ENCODE data around the gene SLC35F6. TPM values are rescaled to one million over a fixed set of nuclear protein-coding genes. Genes with fewer than 3 reads are reported as not detected.

The SLC35F6 gene
- total RNA-seq, 1 experiment from 2014 or later, result 76.9 TPM

DNA sequence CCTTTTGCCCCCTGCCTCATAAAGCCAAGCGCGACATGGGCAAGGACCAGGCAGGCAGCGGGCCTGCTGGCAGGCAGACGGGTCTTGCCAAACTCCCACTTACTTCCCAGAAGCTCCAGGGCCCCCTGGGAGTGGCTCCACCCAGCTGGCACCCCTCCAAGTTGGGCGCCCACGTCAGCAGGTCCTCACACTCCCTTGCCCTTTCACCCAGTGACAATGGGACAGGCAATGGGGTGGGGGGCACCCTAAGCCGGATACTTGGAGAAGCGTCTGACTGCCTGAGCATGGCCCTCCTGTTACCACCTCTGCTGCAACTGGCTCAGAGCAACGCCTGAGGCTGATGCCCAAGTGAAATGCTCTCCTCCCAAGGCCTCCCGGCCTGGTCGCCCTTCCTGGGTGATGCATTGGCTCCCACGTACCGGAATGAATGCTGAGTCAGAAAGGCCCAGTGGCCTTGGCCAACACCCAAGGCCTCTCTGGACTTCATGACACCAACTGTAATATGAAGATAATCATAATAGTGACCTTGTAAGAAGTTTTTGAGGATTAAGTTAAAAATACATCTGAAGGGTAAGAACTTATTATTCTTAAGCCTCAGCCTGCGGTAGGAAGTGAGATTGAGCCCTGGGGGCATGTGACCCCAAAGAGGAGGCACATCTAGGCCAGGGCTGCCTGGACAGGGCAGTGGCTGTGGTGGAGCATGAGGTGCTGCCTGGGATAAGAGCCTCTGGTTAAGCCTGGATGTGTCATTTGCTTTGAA lies 39.9 kb upstream of the SLC35F6 start:
- peak; percentile 95 for DNase-seq (ENCODE audit: unreplicated experiment)
- TF ChIP-seq, protein P1, sequence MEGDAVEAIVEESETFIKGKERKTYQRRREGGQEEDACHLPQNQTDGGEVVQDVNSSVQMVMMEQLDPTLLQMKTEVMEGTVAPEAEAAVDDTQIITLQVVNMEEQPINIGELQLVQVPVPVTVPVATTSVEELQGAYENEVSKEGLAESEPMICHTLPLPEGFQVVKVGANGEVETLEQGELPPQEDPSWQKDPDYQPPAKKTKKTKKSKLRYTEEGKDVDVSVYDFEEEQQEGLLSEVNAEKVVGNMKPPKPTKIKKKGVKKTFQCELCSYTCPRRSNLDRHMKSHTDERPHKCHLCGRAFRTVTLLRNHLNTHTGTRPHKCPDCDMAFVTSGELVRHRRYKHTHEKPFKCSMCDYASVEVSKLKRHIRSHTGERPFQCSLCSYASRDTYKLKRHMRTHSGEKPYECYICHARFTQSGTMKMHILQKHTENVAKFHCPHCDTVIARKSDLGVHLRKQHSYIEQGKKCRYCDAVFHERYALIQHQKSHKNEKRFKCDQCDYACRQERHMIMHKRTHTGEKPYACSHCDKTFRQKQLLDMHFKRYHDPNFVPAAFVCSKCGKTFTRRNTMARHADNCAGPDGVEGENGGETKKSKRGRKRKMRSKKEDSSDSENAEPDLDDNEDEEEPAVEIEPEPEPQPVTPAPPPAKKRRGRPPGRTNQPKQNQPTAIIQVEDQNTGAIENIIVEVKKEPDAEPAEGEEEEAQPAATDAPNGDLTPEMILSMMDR (IDR thresholded peaks at IDR 0.05; ENCODE audit: unreplicated experiment), result no peak
- Mint-ChIP-seq H3K4me1 (ENCODE audit: insufficient read depth, unreplicated experiment) (peaks cover 14% of the 10 kb centered on the region), H3K27me3 (ENCODE audit: insufficient read depth, unreplicated experiment) (no peaks in the 10 kb centered on the region), H3K9me3 (ENCODE audit: unreplicated experiment) (no peaks in the 10 kb centered on the region), H3K36me3 (ENCODE audit: insufficient read depth, unreplicated experiment) (no peaks in the 10 kb centered on the region), H3K27ac (ENCODE audit: low read depth, unreplicated experiment) (peak overlapping the region; percentile 77), H3K4me3 (ENCODE audit: unreplicated experiment) (no peak overlapping the region)
- intact Hi-C loops (cut with micrococcal nuclease), result no loop called here
- ChIA-PET POLR2A (interaction anchor here (0.8 kb wide), 1 partner anchor 46 kb away, joined by 3 read pairs; no protein-coding TSS in a partner anchor), CTCF (no interaction called here)
- BruUV-seq (replicated peaks), result no TSS peak

DNA sequence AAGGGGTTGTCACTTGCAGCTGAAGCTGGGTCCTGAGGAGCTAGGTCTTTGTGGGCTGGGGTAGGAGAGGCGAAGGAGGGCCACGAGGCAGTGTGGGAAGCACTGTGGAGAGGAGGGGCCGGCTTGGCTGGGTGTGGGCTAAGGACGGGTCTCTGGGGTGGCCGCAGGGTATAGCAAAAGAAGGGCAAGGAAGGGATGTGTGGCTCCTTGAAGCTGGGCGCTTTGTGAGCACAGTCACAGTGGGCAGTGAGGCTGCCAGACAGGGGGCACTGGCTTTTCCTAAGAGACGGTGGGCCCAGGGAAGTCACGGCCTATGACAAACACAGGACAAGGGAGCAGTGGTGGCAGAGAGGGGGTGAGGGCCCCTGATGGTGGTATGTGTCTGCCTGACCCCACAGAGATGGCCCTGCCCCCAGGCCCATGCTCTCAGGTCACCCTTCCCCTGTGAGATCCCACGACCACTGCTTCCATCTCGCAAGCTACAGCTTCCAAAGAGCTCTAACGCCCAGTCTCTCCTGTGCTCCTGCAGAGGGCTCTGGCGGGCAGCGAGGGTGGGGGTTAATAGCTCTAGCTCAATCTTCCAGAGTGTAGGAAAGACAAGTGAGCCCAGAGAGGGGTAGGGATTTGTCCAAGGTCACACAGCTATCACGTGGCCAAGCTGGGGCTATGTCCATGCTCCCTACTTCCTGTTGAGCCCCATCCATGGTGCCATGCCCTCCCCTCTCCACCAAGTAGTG lies 39.1 kb upstream of the SLC35F6 start:
- intact Hi-C loops (cut with micrococcal nuclease), result no loop called here
- Mint-ChIP-seq H3K4me3 (ENCODE audit: unreplicated experiment) (no peak overlapping the region), H3K36me3 (ENCODE audit: insufficient read depth, unreplicated experiment) (no peaks in the 10 kb centered on the region), H3K27ac (ENCODE audit: low read depth, unreplicated experiment) (peak overlapping the region; percentile 77), H3K4me1 (ENCODE audit: insufficient read depth, unreplicated experiment) (peaks cover 14% of the 10 kb centered on the region), H3K9me3 (ENCODE audit: unreplicated experiment) (no peaks in the 10 kb centered on the region), H3K27me3 (ENCODE audit: insufficient read depth, unreplicated experiment) (no peaks in the 10 kb centered on the region)
- POLR2A ChIA-PET, result no interaction called here
- no TSS peak for BruUV-seq (replicated peaks)
- TF ChIP-seq, protein P1 (IDR thresholded peaks at IDR 0.05; ENCODE audit: unreplicated experiment), result no peak
- DNase-seq (ENCODE audit: unreplicated experiment), result no peak
- CTCF ChIA-PET, result interaction anchor here (0.7 to 1.9 kb wide), 4 partner anchors 20 to 121 kb away, joined by 3 to 4 read pairs (median 3); no protein-coding TSS in a partner anchor

DNA sequence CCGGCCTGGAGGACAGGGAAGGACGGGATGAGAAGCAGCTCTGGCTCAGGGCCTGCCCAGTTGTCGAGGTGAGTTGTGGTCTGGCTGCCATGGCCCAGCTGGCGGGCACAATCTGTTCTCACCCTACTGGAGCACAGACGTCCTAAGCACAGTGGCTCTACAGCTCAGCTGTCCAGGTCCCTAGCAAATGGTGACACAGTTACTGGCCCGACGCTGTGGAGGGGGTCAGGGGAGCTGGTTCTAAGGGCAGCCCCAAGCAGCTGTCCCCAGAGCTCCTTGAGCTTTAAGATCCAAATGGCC lies 38.6 kb upstream of the SLC35F6 start:
- Mint-ChIP-seq H3K27ac (ENCODE audit: low read depth, unreplicated experiment) (no peak overlapping the region), H3K4me1 (ENCODE audit: insufficient read depth, unreplicated experiment) (peaks cover 11% of the 10 kb centered on the region), H3K4me3 (ENCODE audit: unreplicated experiment) (no peak overlapping the region), H3K36me3 (ENCODE audit: insufficient read depth, unreplicated experiment) (no peaks in the 10 kb centered on the region), H3K27me3 (ENCODE audit: insufficient read depth, unreplicated experiment) (no peaks in the 10 kb centered on the region), H3K9me3 (ENCODE audit: unreplicated experiment) (no peaks in the 10 kb centered on the region)
- ChIA-PET POLR2A (no interaction called here), CTCF (interaction anchor here (0.7 to 1.9 kb wide), 5 partner anchors 19 to 147 kb away, joined by 3 to 4 read pairs (median 3); no protein-coding TSS in a partner anchor)
- no peak for DNase-seq (ENCODE audit: unreplicated experiment)
- TF ChIP-seq, protein P1 (IDR thresholded peaks at IDR 0.05; ENCODE audit: unreplicated experiment), result no peak
- no TSS peak for BruUV-seq (replicated peaks)
- intact Hi-C loops (cut with micrococcal nuclease), result no loop called here

DNA sequence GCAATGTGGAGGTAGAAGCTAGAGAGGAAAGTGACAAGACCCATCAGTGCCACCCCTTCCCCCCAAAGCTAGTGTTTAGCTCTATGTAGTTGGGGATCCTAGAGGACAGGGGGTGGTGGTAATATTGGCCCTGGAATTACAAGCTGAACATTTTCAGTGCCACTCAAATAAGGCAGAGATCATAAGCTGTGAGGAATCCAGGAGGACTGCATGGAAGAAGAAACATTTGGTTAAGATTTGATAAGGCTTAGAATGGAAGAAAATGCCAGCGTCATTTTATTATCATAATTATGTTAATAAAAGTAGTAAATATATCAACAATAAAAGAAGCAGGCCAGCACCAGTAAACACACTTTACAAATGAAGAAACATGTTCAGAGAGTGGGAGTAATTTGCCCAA lies 37.9 kb upstream of the SLC35F6 start:
- no peaks in the 10 kb centered on the region for H3K36me3 Mint-ChIP-seq (ENCODE audit: insufficient read depth, unreplicated experiment)
- peaks cover 9% of the 10 kb centered on the region for H3K4me1 Mint-ChIP-seq (ENCODE audit: insufficient read depth, unreplicated experiment)
- DNase-seq (ENCODE audit: unreplicated experiment), result no peak
- H3K9me3 Mint-ChIP-seq (ENCODE audit: unreplicated experiment), result no peaks in the 10 kb centered on the region
- H3K4me3 Mint-ChIP-seq (ENCODE audit: unreplicated experiment), result no peak overlapping the region
- intact Hi-C loops (cut with micrococcal nuclease), result no loop called here
- TF ChIP-seq, protein P1 (IDR thresholded peaks at IDR 0.05; ENCODE audit: unreplicated experiment), result no peak
- H3K27ac Mint-ChIP-seq (ENCODE audit: low read depth, unreplicated experiment), result no peak overlapping the region
- CTCF ChIA-PET, result interaction anchor here (0.7 to 1.9 kb wide), 5 partner anchors 13 to 148 kb away, joined by 3 to 4 read pairs (median 3); no protein-coding TSS in a partner anchor
- no TSS peak for BruUV-seq (replicated peaks)
- H3K27me3 Mint-ChIP-seq (ENCODE audit: insufficient read depth, unreplicated experiment), result no peaks in the 10 kb centered on the region
- POLR2A ChIA-PET, result no interaction called here
